H9 (cell line): Measurements from ENCODE around the gene TLK2. TPM values are rescaled to one million over a fixed set of nuclear protein-coding genes. Genes with fewer than 3 reads are reported as not detected.
A peak's percentile ranks its signal among the peaks of the same experiment; 100 is the strongest.
"Not testable (repeated sequence)": the region's sequence is repeated elsewhere in the genome, so short reads cannot be mapped to it uniquely, and the experiment has no call there.

Source experiments
- DNase-seq: peaks from one replicate; pipeline ENCODE4 v3.0.0-alpha.2; 2017
- H2AFZ ChIP-seq: one replicate; pipeline ENCODE4 v1.6.1; 2013; ENCODE audit warnings: mild to moderate bottlenecking, low read length, control low read depth, moderate library complexity
- H2AK5ac ChIP-seq: 2 replicates; pipeline ENCODE4 v1.6.1; 2013; ENCODE audit warnings: low read length, control low read depth, mixed read lengths; ENCODE audit not compliant: insufficient read length
- H2BK120ac ChIP-seq: one replicate; pipeline ENCODE4 v1.6.1; 2013; ENCODE audit warnings: low read depth, mild to moderate bottlenecking, low read length, control low read depth, inconsistent platforms; ENCODE audit not compliant: poor library complexity, severe bottlenecking
- H2BK12ac ChIP-seq: 2 replicates; pipeline ENCODE4 v1.6.1; 2013; ENCODE audit warnings: low read length, control low read depth, mixed read lengths, low read depth; ENCODE audit not compliant: insufficient read length
- H2BK15ac ChIP-seq: 2 replicates; pipeline ENCODE4 v1.6.1; 2013; ENCODE audit warnings: low read depth, low read length, control low read depth
- H2BK20ac ChIP-seq: one replicate; pipeline ENCODE4 v1.6.1; 2013; ENCODE audit warnings: low read depth, mild to moderate bottlenecking, low read length, control low read depth, inconsistent platforms; ENCODE audit not compliant: poor library complexity, severe bottlenecking
- H2BK5ac ChIP-seq: 2 replicates; pipeline ENCODE4 v1.6.1; 2013; ENCODE audit warnings: low read length, control low read depth, mixed read lengths; ENCODE audit not compliant: insufficient read length
- H3K14ac ChIP-seq: 2 replicates; pipeline ENCODE4 v1.6.1; 2013; ENCODE audit warnings: low read length, control low read depth; ENCODE audit not compliant: insufficient read depth
- H3K18ac ChIP-seq: 2 replicates; pipeline ENCODE4 v1.6.1; 2013; ENCODE audit warnings: low read depth, mild to moderate bottlenecking, mixed read lengths, low read length, control low read depth; ENCODE audit not compliant: insufficient read length
- H3K23ac ChIP-seq: 2 replicates; pipeline ENCODE4 v1.6.1; 2013; ENCODE audit warnings: low read length, control low read depth, mixed read lengths, low read depth; ENCODE audit not compliant: insufficient read length
- H3K23me2 ChIP-seq: 2 replicates; pipeline ENCODE4 v1.6.1; 2013; ENCODE audit warnings: low read depth, mild to moderate bottlenecking, mixed read lengths, low read length, control low read depth; ENCODE audit not compliant: insufficient read length, poor library complexity, severe bottlenecking
- H3K27ac ChIP-seq: 2 replicates; pipeline ENCODE4 v1.5.1; 2013; ENCODE audit warnings: low read length, control low read depth, mixed read lengths, low read depth; ENCODE audit not compliant: insufficient read length
- H3K27me3 ChIP-seq: 2 replicates; pipeline ENCODE4 v1.6.1; 2013; ENCODE audit warnings: low read length, control low read depth, inconsistent platforms; ENCODE audit not compliant: insufficient read depth
- H3K4ac ChIP-seq: 2 replicates; pipeline ENCODE4 v1.6.1; 2013; ENCODE audit warnings: low read depth, mild to moderate bottlenecking, control low read depth, inconsistent platforms, low read length, moderate library complexity
- H3K4me1 ChIP-seq: 2 replicates; pipeline ENCODE4 v1.6.1; 2013; ENCODE audit warnings: low read length, control low read depth, inconsistent platforms; ENCODE audit not compliant: insufficient read depth
- H3K4me2 ChIP-seq: 2 replicates; pipeline ENCODE4 v1.6.1; 2013; ENCODE audit warnings: low read length, control low read depth, mixed read lengths; ENCODE audit not compliant: insufficient read length, insufficient read depth
- H3K56ac ChIP-seq: 2 replicates; pipeline ENCODE4 v1.6.1; 2013; ENCODE audit warnings: low read depth, mild to moderate bottlenecking, mixed read lengths, low read length, control low read depth; ENCODE audit not compliant: insufficient read length
- H3K79me1 ChIP-seq: 2 replicates; pipeline ENCODE4 v1.6.1; 2013; ENCODE audit warnings: low read depth, mild to moderate bottlenecking, moderate library complexity, low read length, control low read depth, inconsistent platforms; ENCODE audit not compliant: insufficient read depth, poor library complexity, severe bottlenecking
- H3K79me2 ChIP-seq: 2 replicates; pipeline ENCODE4 v1.6.1; 2013; ENCODE audit warnings: low read length, control low read depth, inconsistent platforms; ENCODE audit not compliant: insufficient read depth
- H3K9ac ChIP-seq: 2 replicates; pipeline ENCODE4 v1.6.1; 2013; ENCODE audit warnings: low read length, control low read depth, mixed read lengths; ENCODE audit not compliant: insufficient read length; ENCODE audit errors: extremely low read depth
- H3K9me3 ChIP-seq: one replicate; pipeline ENCODE4 v1.6.1; 2013; ENCODE audit warnings: low read depth, low read length, inconsistent platforms; ENCODE audit not compliant: control insufficient read depth
- H3T11ph ChIP-seq: one replicate; pipeline ENCODE4 v1.6.1; 2013; ENCODE audit warnings: mild to moderate bottlenecking, low read length, control low read depth, inconsistent platforms
- H4K20me1 ChIP-seq: one replicate; pipeline ENCODE4 v1.6.1; 2013; ENCODE audit not compliant: control insufficient read depth, insufficient read length, insufficient read depth
- H4K5ac ChIP-seq: 2 replicates; pipeline ENCODE4 v1.6.1; 2013; ENCODE audit warnings: low read depth, mild to moderate bottlenecking, mixed read lengths, low read length, control low read depth; ENCODE audit not compliant: insufficient read length
- H4K8ac ChIP-seq: replicated peaks from 2 replicates; pipeline ENCODE4 v1.6.1; 2013; ENCODE audit warnings: low read length, control low read depth, mixed read lengths, low read depth; ENCODE audit not compliant: insufficient read length
- H4K91ac ChIP-seq: 2 replicates; pipeline ENCODE4 v1.6.1; 2013; ENCODE audit warnings: low read depth, mild to moderate bottlenecking, moderate library complexity, mixed read lengths, low read length, control low read depth; ENCODE audit not compliant: insufficient read length
- H3K27ac Mint-ChIP-seq, 3 experiments: 2 replicates in 2 of 3; 3 replicates in 1 of 3; pipeline ENCODE4 v1.8.0; 2020 to 2021; ENCODE audit warnings: mixed read lengths in 3 of 3, mild to moderate bottlenecking in 1 of 3, moderate library complexity in 1 of 3
- H3K27me3 Mint-ChIP-seq: 2 replicates; pipeline ENCODE4 v1.8.0; 2021; ENCODE audit warnings: low read depth, mild to moderate bottlenecking, moderate library complexity, mixed read lengths
- H3K36me3 Mint-ChIP-seq, 3 experiments: 2 replicates in 2 of 3; 3 replicates in 1 of 3; pipeline ENCODE4 v1.8.0; 2020 to 2021; ENCODE audit warnings: low read depth in 3 of 3, mixed read lengths in 3 of 3; ENCODE audit not compliant: insufficient read depth in 1 of 3
- H3K4me1 Mint-ChIP-seq, 2 experiments: 2 replicates each; pipeline ENCODE4 v1.8.0; 2020; ENCODE audit warnings: mixed read lengths in 2 of 2
- H3K4me3 Mint-ChIP-seq, 2 experiments: 2 replicates in 1 of 2; 3 replicates in 1 of 2; pipeline ENCODE4 v1.8.0; 2020 to 2021; ENCODE audit warnings: mild to moderate bottlenecking in 2 of 2, mixed read lengths in 2 of 2, moderate library complexity in 1 of 2
- H3K9me3 Mint-ChIP-seq, 2 experiments: 2 replicates in 1 of 2; 3 replicates in 1 of 2; pipeline ENCODE4 v1.8.0; 2020; ENCODE audit warnings: mild to moderate bottlenecking in 2 of 2, mixed read lengths in 2 of 2, moderate library complexity in 1 of 2
- WGBS: extraction: QIAGEN DNeasy Blood & Tissue Kit; methylation state at CpG from one replicate; pipeline ENCODE4 v1.1.7; 2013; ENCODE audit warnings: missing lambda C conversion rate, low lambda C conversion rate, mixed read lengths; ENCODE audit not compliant: insufficient read length; ENCODE audit errors: extremely low coverage; 5-methylcytosine and 5-hydroxymethylcytosine counted together
- total RNA-seq: library from RNA; stranded (reverse); gene quantifications from 2 replicates; pipeline ENCODE4 v1.2.1, GENCODE V29; 2021

Gene TLK2
- total RNA-seq, 1 experiment from 2014 or later: 63.7 TPM

DNA sequence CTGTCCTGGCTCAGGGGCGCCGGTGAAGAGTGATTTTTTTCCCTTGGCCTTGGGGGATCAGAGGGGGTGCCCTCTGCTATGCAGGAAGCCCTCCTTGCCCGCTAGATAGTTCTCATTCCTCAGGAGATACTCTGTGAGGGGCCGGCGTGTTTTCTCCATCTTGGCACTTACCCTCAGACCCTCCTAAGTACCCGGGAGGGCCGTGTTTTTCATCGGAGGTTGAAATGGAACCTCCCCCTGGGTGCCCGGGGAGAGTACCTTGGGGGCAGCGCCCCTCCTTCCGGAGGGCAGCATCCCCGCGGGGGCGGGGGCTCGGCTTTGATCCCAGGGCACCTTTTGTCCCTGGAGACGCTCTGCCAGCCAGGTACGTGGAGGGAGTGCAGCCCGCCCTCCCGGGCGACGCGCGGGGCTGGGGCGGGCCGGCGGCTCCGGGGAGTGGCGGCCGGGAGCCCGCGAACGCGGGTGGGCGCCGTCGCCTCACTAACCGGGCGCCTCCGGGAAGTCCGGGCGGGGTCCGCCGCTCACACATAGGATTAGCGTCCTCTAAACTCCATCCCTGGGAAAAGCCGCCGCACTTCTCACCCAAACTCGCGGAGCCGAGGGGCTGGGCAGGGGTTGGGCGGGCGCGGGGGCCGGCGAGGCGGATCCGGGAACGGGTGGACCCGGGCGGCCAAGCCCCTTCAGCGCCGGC is 762 bp upstream of the TLK2 start:
- no CpG with 5 or more reads among the region's 61 CpGs for WGBS
- H3K4me1 Mint-ChIP-seq: peaks cover 18 to 31% of the 10 kb centered on the region in 2 experiments
- H3K18ac ChIP-seq: not testable (repeated sequence)

DNA sequence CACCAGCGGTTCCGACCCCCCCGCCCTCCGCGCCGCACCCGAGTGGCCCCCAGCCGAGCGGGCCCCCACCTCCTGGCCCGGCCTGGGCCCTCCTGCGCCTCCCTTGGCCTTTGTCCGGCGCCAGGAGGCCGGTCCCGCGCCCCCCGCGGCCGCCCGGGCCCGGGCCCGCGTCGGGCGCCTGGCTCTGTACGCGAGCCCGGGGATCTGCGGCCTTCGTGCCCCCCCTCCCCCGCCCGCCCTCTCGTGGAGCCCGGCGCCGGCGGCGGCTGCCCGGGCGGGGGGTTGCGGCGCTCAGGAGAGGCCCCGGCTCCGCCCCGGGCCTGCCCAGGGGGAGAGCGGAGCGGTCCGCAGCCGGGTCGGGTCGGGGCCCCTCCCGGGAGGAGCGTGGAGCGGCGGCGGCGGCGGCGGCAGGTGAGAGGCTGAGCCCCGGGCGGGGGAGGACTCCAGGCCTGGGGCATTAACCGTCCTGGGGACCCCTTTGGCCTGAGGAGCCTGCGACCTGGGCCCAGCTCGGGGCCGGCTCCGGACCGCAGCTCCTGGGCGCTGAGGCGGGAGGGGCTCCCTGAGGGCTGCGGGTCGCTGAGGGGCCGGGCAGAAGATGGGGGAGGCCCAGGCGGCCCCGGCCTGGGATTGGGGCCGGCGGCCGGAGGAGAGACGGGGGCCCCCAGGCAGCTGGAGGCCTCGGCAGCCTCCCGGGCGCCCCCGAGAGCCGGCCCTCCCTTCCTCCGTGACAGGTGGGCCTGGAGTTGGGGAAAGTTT is 434 bp downstream of the TLK2 start:
- no CpG with 5 or more reads among the region's 84 CpGs for WGBS
- H3K4me2 ChIP-seq: peak overlapping the region; percentile 68
- Mint-ChIP-seq H3K36me3 (peaks cover 14 to 39% (median 35%) of the 10 kb centered on the region in 3 experiments; a peak in 6 of 7 replicates), H3K4me1 (peaks cover 13 to 27% of the 10 kb centered on the region in 2 experiments), H3K4me3 (peak overlapping the region; percentile 91 to 96)
- H2BK15ac ChIP-seq, H3K4me1 ChIP-seq, H3K23ac ChIP-seq, H3K27ac Mint-ChIP-seq, H2BK5ac ChIP-seq, H3K4ac ChIP-seq, H3K79me2 ChIP-seq, H4K5ac ChIP-seq, H3K27me3 ChIP-seq, H2AFZ ChIP-seq, H3K14ac ChIP-seq, H2BK120ac ChIP-seq, H2BK20ac ChIP-seq, H3K23me2 ChIP-seq, H3T11ph ChIP-seq, H3K9me3 Mint-ChIP-seq, H3K79me1 ChIP-seq, H3K27me3 Mint-ChIP-seq, H4K20me1 ChIP-seq, H3K9ac ChIP-seq, H3K56ac ChIP-seq, H4K8ac ChIP-seq, H3K9me3 ChIP-seq, H2AK5ac ChIP-seq, H4K91ac ChIP-seq, H3K27ac ChIP-seq, H2BK12ac ChIP-seq: not testable (repeated sequence)
- H3K18ac ChIP-seq: peak overlapping the region; percentile 48
- peak; percentile 47 for DNase-seq

More for the DNA sequence above, 762 bp upstream of the TLK2 start:
- H4K8ac ChIP-seq, H3K27me3 ChIP-seq, H2BK12ac ChIP-seq, H2BK5ac ChIP-seq, H3K23ac ChIP-seq, H3K23me2 ChIP-seq, H2AFZ ChIP-seq, H2BK20ac ChIP-seq, H3K27me3 Mint-ChIP-seq, H3K4me1 ChIP-seq, H4K20me1 ChIP-seq, H2BK120ac ChIP-seq, H3K4ac ChIP-seq, H3K79me2 ChIP-seq, H3K27ac ChIP-seq, H3T11ph ChIP-seq, H3K79me1 ChIP-seq, H3K14ac ChIP-seq, H2AK5ac ChIP-seq, H3K56ac ChIP-seq, H3K9me3 ChIP-seq, H2BK15ac ChIP-seq, H4K5ac ChIP-seq, H3K9me3 Mint-ChIP-seq, H4K91ac ChIP-seq: not testable (repeated sequence)
- peak; percentile 49 for DNase-seq
- H3K9ac ChIP-seq: peak overlapping the region; percentile 58
- peak overlapping the region; percentile 71 to 87 for H3K4me3 Mint-ChIP-seq
- peak overlapping the region; percentile 54 for H3K4me2 ChIP-seq
- H3K36me3 Mint-ChIP-seq: peaks cover 11 to 30% (median 24%) of the 10 kb centered on the region in 3 experiments; a peak in 6 of 7 replicates
- peak overlapping the region in 1 of 3 experiments; percentile 70; a peak in 1 of 7 replicates for H3K27ac Mint-ChIP-seq
